GM18951 (cell line): ENCODE results near the gene DDX18.

ENCODE experiments used
- POLR2A ChIP-seq: IDR thresholded peaks from 4 replicates; pipeline ENCODE4 v1.6.1; 2011; ENCODE audit warnings: mild to moderate bottlenecking; ENCODE audit not compliant: insufficient read length, insufficient read depth; ENCODE audit errors: extremely low read depth
- in situ Hi-C: fragments of 300-500 bp; cut with MboI; formaldehyde crosslinking; loops from one replicate; pipeline ENCODE4 v1.12.0; 2022; ENCODE audit warnings: low sequenced_read_pairs, mixed read lengths, inconsistent platforms; ENCODE audit not compliant: unreplicated experiment

Gene DDX18

DNA sequence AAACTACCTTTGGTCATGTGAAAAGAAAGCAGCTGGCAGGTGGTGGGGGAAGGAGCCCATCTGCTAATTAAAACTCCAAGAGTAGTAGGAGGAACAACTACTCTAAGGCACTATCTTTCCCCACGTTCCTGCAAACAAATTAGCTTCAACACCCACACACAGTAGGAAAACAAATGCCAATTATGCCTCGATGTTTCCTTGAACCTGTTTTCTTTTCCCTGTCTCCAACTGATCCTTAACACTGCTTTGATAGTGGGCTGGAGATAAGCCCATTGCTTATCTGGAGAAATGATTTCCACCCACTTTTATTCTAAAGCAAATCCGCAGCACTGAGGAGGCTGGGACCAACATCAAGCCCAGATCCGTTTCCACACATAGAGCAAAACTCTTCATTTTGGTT is 36.0 kb downstream of the DDX18 start:
- in situ Hi-C loops: no loop called here

DNA sequence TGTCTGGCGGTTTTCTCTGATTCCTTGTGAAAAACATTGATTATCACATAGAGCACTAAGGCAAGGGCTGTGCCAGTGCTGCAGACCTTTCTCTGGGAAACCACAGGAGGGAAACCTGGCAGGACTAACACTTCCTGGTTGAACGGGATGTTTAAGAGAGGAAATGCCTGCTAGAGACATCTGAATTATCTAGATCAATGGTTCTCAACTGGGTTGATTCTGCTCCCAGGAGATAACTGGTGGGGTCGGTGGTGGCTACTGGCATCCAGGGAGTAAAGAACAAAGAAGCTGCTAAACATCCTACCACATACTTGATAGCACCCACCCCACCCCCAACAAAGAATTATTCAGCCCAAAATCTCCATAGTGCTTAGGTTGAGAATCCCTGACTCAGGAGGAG is 37.5 kb downstream of the DDX18 start:
- TF ChIP-seq POLR2A: no peak
- in situ Hi-C loops: no loop called here

More for the DNA sequence above, 36.0 kb downstream of the DDX18 start:
- no peak for TF ChIP-seq POLR2A

GRCh38 chr2:117853316-117853715 is 38.8 kb downstream of the DDX18 start:
- in situ Hi-C loops: no loop called here
- no peak for TF ChIP-seq POLR2A

- no peak for TF ChIP-seq POLR2A
- in situ Hi-C loops: no loop called here
These were observed 39.4 kb downstream of the DDX18 start for GRCh38 chr2:117853873-117854272.

DNA sequence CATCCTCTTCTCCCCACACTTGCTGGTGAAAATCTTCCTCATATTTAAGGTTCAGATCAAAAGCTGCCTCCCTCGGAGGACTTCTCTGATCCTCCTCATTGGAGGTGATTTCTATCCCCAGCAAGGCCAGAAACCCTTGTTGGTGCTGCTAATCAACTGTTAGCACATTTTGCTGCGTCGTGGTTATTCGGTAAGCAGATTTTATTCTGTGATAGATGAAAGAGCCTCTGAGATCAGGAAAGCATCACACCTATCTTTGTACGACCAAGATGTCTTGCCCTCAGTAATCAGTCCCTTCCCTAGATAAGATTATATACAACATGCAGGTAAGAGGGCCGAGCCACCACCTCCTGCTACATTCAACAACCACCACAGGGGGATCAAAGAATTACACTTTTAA is 40.1 kb downstream of the DDX18 start:
- no peak for TF ChIP-seq POLR2A
- in situ Hi-C loops: no loop called here

- in situ Hi-C loops: no loop called here
These were observed 41.4 kb downstream of the DDX18 start for GRCh38 chr2:117855886-117856285.

DNA sequence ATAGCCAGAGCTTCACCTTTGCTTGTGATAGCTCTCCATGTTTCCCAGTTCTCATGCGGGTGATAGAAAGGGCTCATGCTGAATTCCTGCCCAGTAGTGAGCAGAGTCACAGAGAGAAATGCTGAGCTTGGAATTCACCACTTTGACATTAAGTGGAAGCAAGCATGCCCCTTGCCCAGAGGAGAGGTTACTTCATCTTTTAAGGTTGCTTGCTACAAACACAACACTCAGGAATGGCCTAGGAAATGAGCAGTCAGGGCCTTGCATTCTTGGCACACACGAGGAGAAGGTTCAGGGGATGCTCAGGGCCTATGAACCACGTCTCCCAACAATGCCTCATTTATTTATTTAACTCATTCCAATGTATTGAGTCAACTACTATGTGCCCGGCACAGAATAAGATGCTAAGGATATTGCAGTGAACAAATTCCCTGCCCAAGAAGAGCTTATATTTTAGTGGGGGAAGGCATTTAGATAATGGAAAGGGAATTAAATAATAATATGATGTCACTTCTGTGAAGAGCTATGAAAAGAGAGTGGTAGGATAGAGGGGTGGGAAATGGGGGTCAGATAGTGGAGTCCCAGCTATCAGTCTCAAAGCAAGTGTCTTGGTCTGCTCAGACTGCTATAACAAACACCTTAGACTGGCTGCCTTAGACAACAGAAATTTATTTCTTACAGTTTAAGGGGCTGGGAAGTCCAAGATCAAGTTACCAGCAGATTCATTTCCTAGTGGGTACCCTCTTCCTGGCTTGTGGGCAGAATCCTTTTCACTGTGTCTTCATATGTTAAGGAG is 42.1 kb downstream of the DDX18 start:
- TF ChIP-seq POLR2A: no peak
- in situ Hi-C loops: no loop called here

More at GRCh38 chr2:117855886-117856285, 41.4 kb downstream of the DDX18 start:
- TF ChIP-seq POLR2A: no peak

- TF ChIP-seq POLR2A: no peak
- in situ Hi-C loops: no loop called here
These were observed 43.8 kb downstream of the DDX18 start for GRCh38 chr2:117858336-117858735.

- in situ Hi-C loops: no loop called here
- TF ChIP-seq POLR2A: no peak
These were observed 44.5 kb downstream of the DDX18 start for GRCh38 chr2:117858892-117859531.

- no peak for TF ChIP-seq POLR2A
- in situ Hi-C loops: no loop called here
These were observed 45.0 kb downstream of the DDX18 start for GRCh38 chr2:117859532-117859911.

DNA sequence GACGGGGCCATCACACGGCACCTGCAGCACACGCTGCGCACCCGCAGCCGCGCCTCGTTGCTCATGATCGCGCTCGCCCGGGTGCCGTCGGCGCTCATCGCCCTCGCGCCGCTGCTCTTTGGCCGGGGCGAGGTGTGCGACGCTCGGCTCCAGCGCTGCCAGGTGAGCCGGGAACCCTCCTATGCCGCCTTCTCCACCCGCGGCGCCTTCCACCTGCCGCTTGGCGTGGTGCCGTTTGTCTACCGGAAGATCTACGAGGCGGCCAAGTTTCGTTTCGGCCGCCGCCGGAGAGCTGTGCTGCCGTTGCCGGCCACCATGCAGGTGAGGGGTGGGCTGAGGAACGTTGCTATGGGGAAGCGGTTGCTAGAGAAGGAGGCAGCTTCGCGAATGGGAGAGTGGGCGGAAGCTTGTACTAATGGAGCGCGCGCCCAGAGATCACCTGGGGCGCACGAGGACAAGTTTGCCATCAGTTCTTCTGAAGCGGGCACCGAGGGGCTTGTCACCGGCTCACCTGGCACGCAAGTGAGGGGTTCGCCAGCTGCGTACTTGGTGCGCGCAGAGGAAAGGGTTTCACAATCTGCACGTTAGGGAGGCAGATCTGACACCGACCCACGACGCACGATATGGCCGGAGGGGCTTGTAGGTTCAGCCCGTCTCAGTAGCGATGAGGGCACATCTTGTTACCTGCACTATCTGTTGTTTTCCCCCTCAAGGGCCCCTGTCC is 45.6 kb downstream of the DDX18 start:
- TF ChIP-seq POLR2A: no peak
- in situ Hi-C loops: no loop called here

DNA sequence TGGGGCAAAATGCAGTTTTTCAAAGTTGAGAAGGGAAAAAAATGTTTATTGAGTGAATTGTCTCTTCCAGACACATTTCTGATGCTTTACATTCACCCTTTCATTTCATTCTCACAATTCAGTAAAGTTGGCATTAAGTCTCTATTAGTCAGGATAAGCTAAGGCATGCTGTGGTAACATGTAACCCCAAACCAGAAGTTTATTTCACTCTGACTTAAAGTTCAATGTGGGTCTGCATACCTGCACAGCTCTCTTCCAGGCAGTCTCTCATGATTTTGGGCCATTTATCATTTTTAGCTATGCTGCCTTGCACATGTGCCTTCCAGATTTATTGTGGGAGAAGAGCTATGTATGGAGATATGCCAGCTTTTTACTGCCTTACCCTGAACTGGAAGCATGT is 48.0 kb downstream of the DDX18 start:
- TF ChIP-seq POLR2A: no peak
- in situ Hi-C loops: no loop called here

- TF ChIP-seq POLR2A: no peak
- in situ Hi-C loops: no loop called here
These were observed 61.3 kb downstream of the DDX18 start for GRCh38 chr2:117875786-117876185.

GRCh38 chr2:117879003-117879402 is 64.5 kb downstream of the DDX18 start:
- TF ChIP-seq POLR2A: no peak
- in situ Hi-C loops: no loop called here
